IMR-90 (cell line): ENCODE measurements around the gene SLC25A26.

Experiments
- CEBPB ChIP-seq: IDR thresholded peaks from 2 replicates; pipeline ENCODE4 v1.6.1; 2012; ENCODE audit warnings: low read depth, low read length, improper control_type of control experiment
- CHD1 ChIP-seq: IDR thresholded peaks from 2 replicates; pipeline ENCODE4 v1.6.1; 2012; ENCODE audit warnings: low read depth, low read length, improper control_type of control experiment
- FOS ChIP-seq: fragments of 150-350 bp; IDR thresholded peaks from 2 replicates; pipeline ENCODE4 v1.6.1; 2016; ENCODE audit warnings: low read depth, low read length
- MAFK ChIP-seq: IDR thresholded peaks from 2 replicates; pipeline ENCODE4 v1.6.1; 2012; ENCODE audit warnings: low read depth, low read length, improper control_type of control experiment
- MAZ ChIP-seq: IDR thresholded peaks from 2 replicates; pipeline ENCODE4 v1.6.1; 2012; ENCODE audit warnings: low read depth, mild to moderate bottlenecking, low read length, improper control_type of control experiment, moderate library complexity, borderline replicate concordance
- NFE2L2 ChIP-seq: fragments of 150-350 bp; IDR thresholded peaks from 2 replicates; pipeline ENCODE4 v1.6.1; 2016; ENCODE audit warnings: low read depth, mild to moderate bottlenecking, low read length
- POLR2A ChIP-seq: IDR thresholded peaks from 2 replicates; pipeline ENCODE4 v1.6.1; 2012; ENCODE audit warnings: mild to moderate bottlenecking, low read depth, low read length
- RAD21 ChIP-seq: IDR thresholded peaks from 2 replicates; pipeline ENCODE4 v1.6.1; 2012; ENCODE audit warnings: low read length, improper control_type of control experiment
- RCOR1 ChIP-seq: IDR thresholded peaks from 2 replicates; pipeline ENCODE4 v1.6.1; 2012; ENCODE audit warnings: mild to moderate bottlenecking, low read length, improper control_type of control experiment; ENCODE audit not compliant: insufficient replicate concordance
- RFX5 ChIP-seq: IDR thresholded peaks from 2 replicates; pipeline ENCODE4 v1.8.0; 2012; ENCODE audit warnings: low read depth, mild to moderate bottlenecking, low read length, moderate library complexity
- SMC3 ChIP-seq: fragments of 150-350 bp; IDR thresholded peaks from 2 replicates; pipeline ENCODE4 v1.6.1; 2016; ENCODE audit warnings: low read depth, mild to moderate bottlenecking, antibody characterized with exemption, low read length, moderate library complexity
- TF ChIP-seq, protein P1 (sequence below): conservative IDR thresholded peaks from 2 replicates; pipeline ENCODE4 v1.5.1; 2012; ENCODE audit warnings: mild to moderate bottlenecking, low read depth, low read length, improper control_type of control experiment
- TF ChIP-seq, protein P2 (sequence below): fragments of 150-350 bp; IDR thresholded peaks from 2 replicates; pipeline ENCODE4 v1.6.1; 2016; ENCODE audit warnings: low read depth, mild to moderate bottlenecking, low read length, moderate library complexity, borderline replicate concordance
- TF ChIP-seq, protein P3 (sequence below): fragments of 150-350 bp; IDR thresholded peaks from 2 replicates; pipeline ENCODE4 v1.6.1; 2017; ENCODE audit warnings: mild to moderate bottlenecking, antibody characterized with exemption, low read length, low read depth

DNA sequence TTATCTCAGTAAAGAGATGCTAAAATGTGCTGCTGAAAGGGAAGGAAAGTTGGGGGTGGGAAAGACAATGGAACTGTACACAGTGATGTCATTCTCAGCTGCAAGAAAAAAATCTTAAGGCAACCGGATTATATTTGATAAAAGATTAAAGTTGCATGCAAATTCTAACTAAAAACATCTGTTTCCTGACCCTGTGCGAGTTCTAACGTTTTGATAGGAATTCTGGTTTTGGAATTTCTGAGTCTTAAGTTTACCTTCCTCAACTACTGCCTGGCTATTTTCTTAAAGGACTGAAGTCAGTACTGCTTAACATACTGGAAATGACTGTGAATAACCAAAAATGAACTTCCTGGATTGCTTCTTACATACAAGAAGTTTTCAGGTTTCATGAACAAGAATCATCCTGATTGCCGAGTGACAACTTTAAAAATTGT, 115.5 kb downstream of the SLC25A26 start:
- no peak for TF ChIP-seq POLR2A
- TF ChIP-seq MAZ: no peak
- no peak for TF ChIP-seq RCOR1
- TF ChIP-seq, protein P1, sequence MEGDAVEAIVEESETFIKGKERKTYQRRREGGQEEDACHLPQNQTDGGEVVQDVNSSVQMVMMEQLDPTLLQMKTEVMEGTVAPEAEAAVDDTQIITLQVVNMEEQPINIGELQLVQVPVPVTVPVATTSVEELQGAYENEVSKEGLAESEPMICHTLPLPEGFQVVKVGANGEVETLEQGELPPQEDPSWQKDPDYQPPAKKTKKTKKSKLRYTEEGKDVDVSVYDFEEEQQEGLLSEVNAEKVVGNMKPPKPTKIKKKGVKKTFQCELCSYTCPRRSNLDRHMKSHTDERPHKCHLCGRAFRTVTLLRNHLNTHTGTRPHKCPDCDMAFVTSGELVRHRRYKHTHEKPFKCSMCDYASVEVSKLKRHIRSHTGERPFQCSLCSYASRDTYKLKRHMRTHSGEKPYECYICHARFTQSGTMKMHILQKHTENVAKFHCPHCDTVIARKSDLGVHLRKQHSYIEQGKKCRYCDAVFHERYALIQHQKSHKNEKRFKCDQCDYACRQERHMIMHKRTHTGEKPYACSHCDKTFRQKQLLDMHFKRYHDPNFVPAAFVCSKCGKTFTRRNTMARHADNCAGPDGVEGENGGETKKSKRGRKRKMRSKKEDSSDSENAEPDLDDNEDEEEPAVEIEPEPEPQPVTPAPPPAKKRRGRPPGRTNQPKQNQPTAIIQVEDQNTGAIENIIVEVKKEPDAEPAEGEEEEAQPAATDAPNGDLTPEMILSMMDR: no peak
- no peak for TF ChIP-seq SMC3
- TF ChIP-seq CHD1: no peak
- no peak for TF ChIP-seq RFX5
- TF ChIP-seq MAFK: no peak
- TF ChIP-seq, protein P2, sequence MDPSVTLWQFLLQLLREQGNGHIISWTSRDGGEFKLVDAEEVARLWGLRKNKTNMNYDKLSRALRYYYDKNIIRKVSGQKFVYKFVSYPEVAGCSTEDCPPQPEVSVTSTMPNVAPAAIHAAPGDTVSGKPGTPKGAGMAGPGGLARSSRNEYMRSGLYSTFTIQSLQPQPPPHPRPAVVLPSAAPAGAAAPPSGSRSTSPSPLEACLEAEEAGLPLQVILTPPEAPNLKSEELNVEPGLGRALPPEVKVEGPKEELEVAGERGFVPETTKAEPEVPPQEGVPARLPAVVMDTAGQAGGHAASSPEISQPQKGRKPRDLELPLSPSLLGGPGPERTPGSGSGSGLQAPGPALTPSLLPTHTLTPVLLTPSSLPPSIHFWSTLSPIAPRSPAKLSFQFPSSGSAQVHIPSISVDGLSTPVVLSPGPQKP: no peak
- TF ChIP-seq, protein P3, sequence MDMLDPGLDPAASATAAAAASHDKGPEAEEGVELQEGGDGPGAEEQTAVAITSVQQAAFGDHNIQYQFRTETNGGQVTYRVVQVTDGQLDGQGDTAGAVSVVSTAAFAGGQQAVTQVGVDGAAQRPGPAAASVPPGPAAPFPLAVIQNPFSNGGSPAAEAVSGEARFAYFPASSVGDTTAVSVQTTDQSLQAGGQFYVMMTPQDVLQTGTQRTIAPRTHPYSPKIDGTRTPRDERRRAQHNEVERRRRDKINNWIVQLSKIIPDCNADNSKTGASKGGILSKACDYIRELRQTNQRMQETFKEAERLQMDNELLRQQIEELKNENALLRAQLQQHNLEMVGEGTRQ: no peak
- no peak for TF ChIP-seq RAD21
- no peak for TF ChIP-seq NFE2L2
- TF ChIP-seq CEBPB: no peak
- TF ChIP-seq FOS: no peak
